B cell (primary cell): ENCODE results near the gene C9orf78. TPM values are rescaled to one million over a fixed set of nuclear protein-coding genes. Genes with fewer than 3 reads are reported as not detected.

Source experiments
- ATAC-seq: fragments of 200-7000 bp; cut with Tn5 transposase; one replicate; pipeline ENCODE4 v1.10.0; 2021; ENCODE audit warnings: low read depth, mild to moderate bottlenecking, moderate number of reproducible peaks, moderate library complexity
- CTCF ChIA-PET: fragments of 350-600 bp; sonication (Branson Sonifier 250); formaldehyde crosslinking; loops from one replicate; lab custom pipeline; 2021; ENCODE audit warnings: antibody characterized with exemption, inconsistent platforms; lab: Charles Lee
- POLR2A ChIA-PET: fragments of 350-600 bp; sonication (Branson Sonifier 250); formaldehyde crosslinking; loops from one replicate; lab custom pipeline; 2021; ENCODE audit warnings: antibody characterized with exemption; lab: Charles Lee
- DNase-seq: peaks from one replicate; pipeline ENCODE4 v3.0.0; 2013
- H2AFZ ChIP-seq: 2 replicates; pipeline ENCODE4 v1.6.1; 2012; ENCODE audit warnings: mild to moderate bottlenecking, low read depth, low read length; ENCODE audit not compliant: insufficient read depth, poor library complexity, severe bottlenecking
- H3K27ac ChIP-seq, 2 donors: 1 replicate in 1 of 2; 2 replicates in 1 of 2; pipeline ENCODE4 v1.5.1; 2012 to 2013; ENCODE audit warnings: low read length in 2 of 2, mild to moderate bottlenecking in 2 of 2, moderate library complexity in 1 of 2
- H3K27me3 ChIP-seq, 4 experiments: fragments of 200-600 bp in 1 of 4; sonication (generic) in 1 of 4; replicated peaks in 1 of 4; 1 replicate in 2 of 4; 2 replicates in 2 of 4; pipeline versions ENCODE4 v1.6.1 to v1.7.0; 2013 to 2016; ENCODE audit warnings: low read length in 3 of 4, mild to moderate bottlenecking in 2 of 4, mixed read lengths in 1 of 4, moderate library complexity in 1 of 4; ENCODE audit not compliant: insufficient read depth in 4 of 4, control insufficient read depth in 3 of 4; ENCODE audit errors: control extremely low read depth in 1 of 4
- H3K36me3 ChIP-seq, 2 experiments: replicated peaks in 1 of 2; 1 replicate in 1 of 2; 2 replicates in 1 of 2; pipeline versions ENCODE4 v1.6.1 to v1.7.1; 2013; ENCODE audit warnings: low read length in 1 of 2; ENCODE audit not compliant: insufficient read depth in 2 of 2, control insufficient read depth in 1 of 2; ENCODE audit errors: control extremely low read depth in 1 of 2, extremely low read depth in 1 of 2
- H3K4me1 ChIP-seq, 2 donors: fragments of 200-600 bp in 1 of 2; sonication (generic) in 1 of 2; 1 replicate in 1 of 2; 2 replicates in 1 of 2; pipeline versions ENCODE4 v1.5.1 to v1.6.1; 2013 to 2017; ENCODE audit warnings: low read length in 2 of 2; ENCODE audit not compliant: control insufficient read depth in 2 of 2, insufficient read depth in 2 of 2
- H3K4me2 ChIP-seq: replicated peaks from 2 replicates; pipeline ENCODE3; 2012; ENCODE audit warnings: mild to moderate bottlenecking, low read depth, low read length; ENCODE audit not compliant: poor library complexity, severe bottlenecking
- H3K4me3 ChIP-seq, 5 experiments: fragments of 200-600 bp in 1 of 5; sonication (generic) in 1 of 5; 1 replicate in 3 of 5; 2 replicates in 2 of 5; pipeline versions ENCODE4 v1.5.1 to v1.7.0; 2011 to 2016; ENCODE audit warnings: low read length in 4 of 5, mild to moderate bottlenecking in 4 of 5, low read depth in 2 of 5, control low read depth in 1 of 5, moderate library complexity in 1 of 5; ENCODE audit not compliant: insufficient read depth in 1 of 5; ENCODE audit errors: control extremely low read depth in 1 of 5, extremely low read depth in 1 of 5
- H3K79me2 ChIP-seq: fragments of 200-600 bp; sonication (generic); one replicate; pipeline ENCODE4 v1.6.0; 2016; ENCODE audit warnings: low read length; ENCODE audit not compliant: control insufficient read depth, insufficient read depth
- H3K9ac ChIP-seq: fragments of 200-600 bp; sonication (generic); 2 replicates; pipeline ENCODE4 v1.6.1; 2017; ENCODE audit warnings: mild to moderate bottlenecking, low read length, moderate library complexity
- H3K9me3 ChIP-seq, 3 donors: one replicate each; pipeline versions ENCODE4 v1.6.1 to v1.7.1; 2013; ENCODE audit warnings: low read length in 2 of 3; ENCODE audit not compliant: control insufficient read depth in 2 of 3, insufficient read depth in 1 of 3; ENCODE audit errors: control extremely low read depth in 1 of 3
- H4K20me1 ChIP-seq: 2 replicates; pipeline ENCODE4 v1.6.0; 2012; ENCODE audit warnings: mild to moderate bottlenecking, low read length; ENCODE audit not compliant: insufficient read depth, control insufficient read depth, poor library complexity, severe bottlenecking
- H3K27ac Mint-ChIP-seq: one replicate; pipeline ENCODE4 v1.8.0; 2021; ENCODE audit warnings: mixed read lengths
- H3K27me3 Mint-ChIP-seq: one replicate; pipeline ENCODE4 v1.8.0; 2021; ENCODE audit warnings: mixed read lengths
- H3K4me1 Mint-ChIP-seq: one replicate; pipeline ENCODE4 v1.8.0; 2021; ENCODE audit warnings: mixed read lengths
- H3K4me3 Mint-ChIP-seq: one replicate; pipeline ENCODE4 v1.8.0; 2021; ENCODE audit warnings: mixed read lengths
- H3K9me3 Mint-ChIP-seq: one replicate; pipeline ENCODE4 v1.8.0; 2022; ENCODE audit warnings: mixed read lengths; ENCODE audit not compliant: insufficient read depth
- EZH2 ChIP-seq: IDR thresholded peaks from 2 replicates; pipeline ENCODE4 v1.6.1; 2012; ENCODE audit warnings: borderline replicate concordance, low read depth, mild to moderate bottlenecking, moderate library complexity, low read length; ENCODE audit not compliant: insufficient read depth, poor library complexity, severe bottlenecking
- WGBS: methylation state at CpG from one replicate; pipeline ENCODE4 v1.1.5; 2013; ENCODE audit warnings: missing lambda C conversion rate; ENCODE audit not compliant: insufficient coverage; 5-methylcytosine and 5-hydroxymethylcytosine counted together
- intact Hi-C: fragments of 100-400 bp; cut with micrococcal nuclease; formaldehyde crosslinking; loops from one replicate; pipeline ENCODE4 v1.10.0; 2022
- polyA plus RNA-seq: library from polyadenylated mRNA; depleted of rRNA; stranded (reverse); fragments of >200 nt; gene quantifications from 2 replicates; pipeline ENCODE4 v1.2.3, GENCODE V29; 2012
- total RNA-seq, 2 donors: library from RNA; stranded (reverse); fragments of 120-200 nt in 1 of 2; gene quantifications; 1 replicate in 1 of 2; 2 replicates in 1 of 2; pipeline versions ENCODE4 v1.2.3 to v1.2.4, GENCODE V29; 2013 to 2022
- TF ChIP-seq, protein P1 (sequence below): fragments of 200-600 bp; IDR thresholded peaks from one replicate; pipeline ENCODE4 v1.8.0; 2022; ENCODE audit warnings: antibody characterized with exemption, mild to moderate bottlenecking

Gene C9orf78
- total and polyA plus RNA-seq, 2 donors (not counting 1 experiment from before 2014, with no cell fraction given) = 42.8 to 43.6 TPM

DNA sequence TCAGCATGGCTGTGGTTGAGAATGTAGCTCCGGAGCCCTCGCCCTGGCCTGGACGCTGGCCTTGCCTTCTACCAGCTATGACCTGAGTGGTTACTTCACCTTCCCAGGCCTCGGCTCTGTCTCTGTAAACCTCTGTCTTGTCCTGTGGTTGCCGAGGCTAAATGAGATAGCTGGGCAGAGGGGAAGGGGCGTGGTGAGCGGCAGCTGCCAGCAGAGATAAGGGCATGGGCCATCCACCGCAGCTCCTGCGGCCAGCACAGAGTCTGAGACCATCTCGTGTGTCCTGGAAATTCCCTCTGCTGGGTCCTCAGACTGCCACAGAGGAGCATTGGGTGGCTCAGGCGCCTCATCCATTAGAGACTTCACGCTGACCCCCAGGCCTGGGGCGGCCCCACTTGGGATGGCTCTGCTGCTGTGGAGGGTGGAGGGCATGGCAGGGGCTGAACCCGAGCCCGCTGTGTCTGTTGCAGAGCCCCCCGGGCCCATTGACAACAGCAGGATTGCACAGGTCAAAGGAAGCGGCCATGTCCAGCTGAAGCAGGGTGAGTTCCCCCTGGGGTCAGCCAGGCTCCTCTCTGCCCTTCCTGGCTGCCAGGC is 44.1 kb upstream of the C9orf78 start:
- TF ChIP-seq, protein P1, sequence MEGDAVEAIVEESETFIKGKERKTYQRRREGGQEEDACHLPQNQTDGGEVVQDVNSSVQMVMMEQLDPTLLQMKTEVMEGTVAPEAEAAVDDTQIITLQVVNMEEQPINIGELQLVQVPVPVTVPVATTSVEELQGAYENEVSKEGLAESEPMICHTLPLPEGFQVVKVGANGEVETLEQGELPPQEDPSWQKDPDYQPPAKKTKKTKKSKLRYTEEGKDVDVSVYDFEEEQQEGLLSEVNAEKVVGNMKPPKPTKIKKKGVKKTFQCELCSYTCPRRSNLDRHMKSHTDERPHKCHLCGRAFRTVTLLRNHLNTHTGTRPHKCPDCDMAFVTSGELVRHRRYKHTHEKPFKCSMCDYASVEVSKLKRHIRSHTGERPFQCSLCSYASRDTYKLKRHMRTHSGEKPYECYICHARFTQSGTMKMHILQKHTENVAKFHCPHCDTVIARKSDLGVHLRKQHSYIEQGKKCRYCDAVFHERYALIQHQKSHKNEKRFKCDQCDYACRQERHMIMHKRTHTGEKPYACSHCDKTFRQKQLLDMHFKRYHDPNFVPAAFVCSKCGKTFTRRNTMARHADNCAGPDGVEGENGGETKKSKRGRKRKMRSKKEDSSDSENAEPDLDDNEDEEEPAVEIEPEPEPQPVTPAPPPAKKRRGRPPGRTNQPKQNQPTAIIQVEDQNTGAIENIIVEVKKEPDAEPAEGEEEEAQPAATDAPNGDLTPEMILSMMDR = no peak
- no peak for TF ChIP-seq EZH2
- Histone ChIP-seq H3K27ac (no peak overlapping the region), H4K20me1 (no peaks in the 10 kb centered on the region), H3K36me3 (peaks cover 0 to 56% of the 10 kb centered on the region in 2 experiments), H3K4me2 (no peak overlapping the region), H3K9me3 (no peaks in the 10 kb centered on the region), H2AFZ (no peak overlapping the region), H3K4me3 (no peak overlapping the region), H3K4me1 (peaks cover 7 to 12% of the 10 kb centered on the region in 2 donors), H3K79me2 (peaks cover 7% of the 10 kb centered on the region), H3K27me3 (no peaks in the 10 kb centered on the region), H3K9ac (no peak overlapping the region)
- ATAC-seq (no peak), DNase-seq (no peak)
- 90% methylated on average over 17 of the region's 17 CpGs for WGBS
- ChIA-PET POLR2A (no interaction called here), CTCF (interaction anchor here (1.3 kb wide), 1 partner anchor 230 kb away, joined by 3 read pairs; no protein-coding TSS in a partner anchor)
- no peaks in the 10 kb centered on the region for H3K27me3 Mint-ChIP-seq
- intact Hi-C loops = no loop called here
- H3K9me3 Mint-ChIP-seq = no peaks in the 10 kb centered on the region
- H3K27ac Mint-ChIP-seq = no peak overlapping the region
- H3K4me3 Mint-ChIP-seq = no peak overlapping the region
- peaks cover 9% of the 10 kb centered on the region for H3K4me1 Mint-ChIP-seq

DNA sequence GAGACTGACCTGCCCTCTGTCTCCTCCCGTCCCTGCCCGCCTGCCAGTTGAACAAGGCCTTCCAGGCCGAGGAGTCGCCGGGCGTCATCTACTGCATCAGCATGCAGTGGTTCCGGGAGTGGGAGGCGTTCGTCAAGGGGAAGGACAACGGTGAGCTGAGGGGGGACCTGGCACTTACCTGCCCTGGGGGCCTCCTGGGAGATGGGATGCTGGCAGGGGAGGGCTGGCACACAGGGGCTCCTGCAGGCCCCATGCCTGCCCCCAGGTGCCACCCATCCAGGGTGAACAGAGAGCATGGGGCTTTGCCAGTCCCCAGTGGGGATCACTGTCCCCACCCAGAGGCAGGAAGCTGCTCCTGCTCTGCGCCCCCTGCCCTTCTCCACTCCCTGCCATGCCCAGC is 43.2 kb upstream of the C9orf78 start:
- DNase-seq (no peak), ATAC-seq (no peak)
- no peaks in the 10 kb centered on the region for H4K20me1 ChIP-seq
- no peak overlapping the region for H3K27ac ChIP-seq
- no peak overlapping the region for H2AFZ ChIP-seq
- no peaks in the 10 kb centered on the region for H3K27me3 Mint-ChIP-seq
- no peak overlapping the region for H3K4me3 ChIP-seq
- H3K4me1 Mint-ChIP-seq = peaks cover 3% of the 10 kb centered on the region
- WGBS = 97% methylated on average over 11 of the region's 11 CpGs
- H3K4me2 ChIP-seq = no peak overlapping the region
- peaks cover 0 to 65% of the 10 kb centered on the region in 2 experiments for H3K36me3 ChIP-seq
- intact Hi-C loops = no loop called here
- H3K4me3 Mint-ChIP-seq = no peak overlapping the region
- H3K79me2 ChIP-seq = peaks cover 6% of the 10 kb centered on the region
- no peak overlapping the region for H3K27ac Mint-ChIP-seq
- POLR2A ChIA-PET = no interaction called here
- CTCF ChIA-PET = interaction anchor here (1.3 kb wide), 1 partner anchor 230 kb away, joined by 3 read pairs; no protein-coding TSS in a partner anchor
- no peaks in the 10 kb centered on the region for H3K27me3 ChIP-seq
- H3K4me1 ChIP-seq = peaks cover 0 to 5% of the 10 kb centered on the region in 2 donors
- H3K9me3 Mint-ChIP-seq = no peaks in the 10 kb centered on the region
- no peak for TF ChIP-seq EZH2
- TF ChIP-seq, protein P1 = no peak
- H3K9me3 ChIP-seq = no peaks in the 10 kb centered on the region
- H3K9ac ChIP-seq = no peak overlapping the region
